Measurements from ENCODE around the gene ACKR4.
"Not testable (repeated sequence)": the region's sequence is repeated elsewhere in the genome, so short reads cannot be mapped to it uniquely, and the experiment has no call there.

The ACKR4 gene

DNA sequence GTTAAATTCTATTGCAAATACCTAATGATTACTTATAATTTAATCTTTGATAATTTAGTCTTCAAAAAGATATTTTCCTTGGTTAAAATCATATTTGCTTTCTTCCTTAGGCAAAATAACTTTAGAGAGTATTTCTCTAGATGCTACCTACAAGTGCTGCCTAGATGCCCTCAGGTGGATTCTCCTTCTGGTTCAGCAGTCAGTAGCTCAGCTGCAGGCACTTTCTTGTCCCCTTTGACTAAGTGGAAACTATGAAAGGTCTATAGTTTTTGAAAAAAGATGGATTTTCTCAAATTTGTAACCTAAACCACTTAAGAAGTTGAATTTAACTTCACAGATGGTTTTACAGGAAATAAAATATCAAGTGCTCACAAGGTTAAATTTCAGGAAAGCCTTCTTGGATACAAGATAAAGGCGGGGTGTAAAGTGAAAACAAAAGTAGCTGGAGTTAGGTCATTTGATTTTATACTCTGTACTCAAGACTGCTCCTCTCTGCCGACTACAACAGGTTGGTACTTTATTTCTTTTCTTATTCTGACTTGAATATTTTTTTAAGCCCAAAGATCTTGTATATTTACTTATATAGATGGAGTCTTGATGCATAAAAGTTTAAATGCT lies at the start of gene ACKR4:
Gene ACKR4 (plus strand): TSS at position 455 of the 618 bp plus-strand sequence. CDS start 3,128 bp downstream, outside the sequence.
- DNase-seq (ENCODE audit: low read depth): no peak

DNA sequence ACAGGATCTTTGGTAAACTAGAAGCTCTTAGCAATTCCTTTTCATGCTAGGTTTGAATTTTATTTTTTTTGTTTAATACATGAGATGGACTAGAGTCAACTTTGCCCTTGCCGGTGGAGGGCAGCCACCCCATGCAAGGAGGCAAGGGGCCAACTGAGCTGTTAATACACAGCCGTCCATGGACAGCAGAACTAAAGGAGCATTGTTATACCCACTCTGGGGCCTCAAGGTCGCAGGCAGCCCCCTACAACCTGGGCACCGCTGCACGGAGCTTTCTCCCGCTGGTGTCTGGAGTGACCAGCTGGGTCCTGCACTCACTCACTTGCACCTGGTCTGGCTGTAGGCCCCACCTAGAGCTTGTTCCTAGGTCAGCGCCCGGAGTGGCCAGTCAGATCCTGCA lies 47.9 kb upstream of the ACKR4 start:
- DNase-seq (ENCODE audit: low read depth): no peak

GRCh38 chr3:132549890-132550578 lies 47.0 kb upstream of the ACKR4 start:
- no peak for DNase-seq (ENCODE audit: low read depth)

DNA sequence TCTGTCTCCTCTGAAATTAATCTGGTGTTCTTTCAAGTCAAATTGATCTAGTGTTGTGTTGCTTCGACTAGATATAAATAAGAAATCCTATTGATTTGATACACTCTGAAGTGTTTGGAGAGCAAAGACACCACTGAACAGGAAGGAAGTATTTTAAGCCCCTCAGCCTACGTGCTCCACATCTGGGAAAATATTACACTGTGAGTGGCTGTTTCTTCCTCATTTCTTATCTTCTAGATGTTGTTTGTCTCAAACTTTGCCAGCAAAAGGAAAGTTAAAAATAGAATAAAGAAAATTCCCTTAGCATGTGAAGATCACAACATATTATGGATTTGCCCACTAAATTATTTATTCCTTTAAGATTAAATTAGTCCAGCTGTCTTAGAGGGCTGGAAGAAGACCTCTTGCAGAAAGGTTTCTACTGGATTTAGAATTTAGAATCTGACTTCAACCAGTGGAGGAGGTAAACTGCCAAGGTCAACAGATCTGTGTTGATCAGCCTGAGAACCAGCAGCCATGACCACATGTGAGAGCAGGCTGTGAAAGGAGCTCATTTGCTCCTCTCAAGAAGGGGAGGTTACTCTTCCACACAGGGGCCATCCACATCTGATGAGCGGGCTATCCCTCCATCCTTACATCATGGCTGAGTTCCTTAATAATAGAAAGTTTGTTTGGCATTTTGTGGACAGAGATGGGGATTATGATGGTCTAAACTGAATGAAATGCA lies 46.3 kb upstream of the ACKR4 start:
- no peak for DNase-seq (ENCODE audit: low read depth)

DNA sequence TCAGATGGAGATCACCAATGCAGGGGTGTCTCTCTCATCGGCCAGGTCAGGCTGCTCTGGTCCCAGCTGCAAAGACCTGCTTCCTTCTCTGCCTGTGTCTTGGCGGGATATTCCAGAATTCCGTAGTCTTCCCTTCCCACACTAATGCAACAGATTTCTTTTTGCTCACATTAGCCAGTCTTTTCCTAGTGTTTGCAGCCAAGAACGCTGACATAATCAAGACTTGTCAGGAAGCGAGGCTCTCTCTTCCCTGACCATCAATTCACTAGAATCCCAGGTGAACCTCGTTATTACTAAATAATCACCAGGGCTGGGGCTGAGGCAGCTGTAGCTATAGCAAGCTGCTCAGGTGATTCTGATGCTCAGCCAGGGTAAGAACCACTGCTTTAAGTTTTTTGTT lies 43.2 kb upstream of the ACKR4 start:
- no peak for DNase-seq (ENCODE audit: low read depth)

DNA sequence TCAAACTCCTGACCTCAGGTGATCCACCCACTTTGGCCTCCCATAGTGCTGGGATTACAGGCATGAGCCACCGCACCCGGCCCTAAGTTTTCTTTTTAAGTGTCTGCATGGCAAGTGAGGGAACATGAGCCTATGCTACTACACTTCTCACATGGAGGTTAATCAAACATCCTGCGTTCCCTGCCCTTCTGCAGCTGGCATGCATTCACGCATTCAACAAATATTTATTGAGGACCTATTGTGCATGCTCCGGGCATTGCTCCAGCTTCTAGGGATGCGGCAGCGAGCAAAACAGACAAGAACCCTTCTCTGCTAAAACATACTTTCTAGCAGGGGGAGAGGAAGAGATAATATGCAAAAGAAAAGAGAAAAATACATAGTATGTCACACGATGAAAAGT lies 42.6 kb upstream of the ACKR4 start:
- DNase-seq (ENCODE audit: low read depth): no peak

DNA sequence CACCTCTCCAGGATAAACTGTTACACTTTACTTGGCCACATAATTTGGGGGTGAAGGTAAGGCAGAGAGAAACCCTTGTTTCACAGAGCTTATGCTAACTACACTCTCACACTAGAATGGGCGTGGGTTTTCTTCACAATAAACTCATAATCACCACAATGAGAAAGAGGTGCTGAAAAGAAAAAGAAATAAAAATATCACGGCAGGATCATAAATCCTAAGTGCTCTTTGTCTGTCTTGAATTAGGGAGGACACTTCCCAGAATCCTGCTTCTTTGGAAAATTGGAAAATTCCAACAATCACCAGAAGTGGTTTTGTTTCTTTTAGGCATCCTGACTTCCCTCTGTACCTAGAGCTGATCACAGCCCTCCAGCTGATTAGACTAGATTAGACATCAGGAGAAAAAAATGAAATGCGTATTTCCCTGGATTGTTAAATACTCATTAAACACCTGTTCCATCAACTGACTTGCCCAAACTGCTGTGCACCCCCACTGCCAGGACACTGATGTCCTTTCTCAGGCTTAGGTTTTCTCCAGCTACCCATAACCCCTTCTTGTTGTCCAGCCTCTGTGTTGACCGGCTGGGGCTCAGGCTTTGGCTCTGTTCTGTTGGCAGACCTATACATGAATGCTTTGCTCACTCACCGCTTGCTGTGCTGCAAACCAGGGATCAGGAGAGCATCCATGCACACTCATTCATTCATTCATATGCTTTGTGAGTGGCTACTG lies 41.6 kb upstream of the ACKR4 start:
- DNase-seq (ENCODE audit: low read depth): no peak

GRCh38 chr3:132556036-132556386 lies 41.1 kb upstream of the ACKR4 start:
- not testable (repeated sequence) for DNase-seq (ENCODE audit: low read depth)

GRCh38 chr3:132556508-132557159 lies 40.4 kb upstream of the ACKR4 start:
- no peak for DNase-seq (ENCODE audit: low read depth)

DNA sequence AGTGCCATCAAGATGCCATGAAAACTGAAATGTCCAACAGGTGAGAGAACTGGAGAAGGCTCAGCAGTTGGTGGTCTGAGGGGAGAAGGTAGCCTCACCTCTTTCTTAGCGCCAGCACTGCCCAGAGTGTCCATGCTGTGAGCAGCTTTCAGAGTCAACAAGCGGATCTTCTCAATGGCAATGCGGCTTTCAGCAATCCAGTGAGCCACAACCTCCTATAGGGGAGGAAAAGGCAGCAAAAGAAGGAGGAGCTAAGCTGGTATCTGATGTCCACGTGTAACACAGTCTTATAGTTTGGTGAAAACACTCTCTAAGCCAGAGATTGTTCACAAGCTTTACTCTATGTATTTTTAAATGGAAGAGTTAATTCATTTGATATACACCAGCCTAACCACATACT lies 36.1 kb upstream of the ACKR4 start:
- no peak for DNase-seq (ENCODE audit: low read depth)

- DNase-seq (ENCODE audit: low read depth): no peak
Measured at GRCh38 chr3:132563420-132564069, 33.5 kb upstream of the ACKR4 start.

DNA sequence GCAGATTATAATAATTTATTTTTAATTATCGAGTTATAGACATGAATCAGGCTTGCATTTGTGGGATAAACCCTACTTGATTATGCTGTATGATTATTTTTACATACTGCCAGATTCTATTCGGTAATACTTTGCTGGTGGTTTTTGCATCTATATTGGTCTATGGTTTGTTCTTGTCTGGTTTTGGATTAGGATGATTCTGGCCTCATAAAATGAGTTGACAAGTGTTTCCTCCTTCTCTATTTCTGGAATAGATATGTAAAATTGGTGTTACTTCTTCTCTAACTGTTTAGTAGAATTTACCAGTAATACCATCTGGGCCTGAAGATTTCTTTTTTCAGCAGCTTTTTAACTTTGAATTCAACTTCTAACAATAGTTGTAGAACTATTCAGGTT lies 33.0 kb upstream of the ACKR4 start:
- no peak for DNase-seq (ENCODE audit: low read depth)

DNA sequence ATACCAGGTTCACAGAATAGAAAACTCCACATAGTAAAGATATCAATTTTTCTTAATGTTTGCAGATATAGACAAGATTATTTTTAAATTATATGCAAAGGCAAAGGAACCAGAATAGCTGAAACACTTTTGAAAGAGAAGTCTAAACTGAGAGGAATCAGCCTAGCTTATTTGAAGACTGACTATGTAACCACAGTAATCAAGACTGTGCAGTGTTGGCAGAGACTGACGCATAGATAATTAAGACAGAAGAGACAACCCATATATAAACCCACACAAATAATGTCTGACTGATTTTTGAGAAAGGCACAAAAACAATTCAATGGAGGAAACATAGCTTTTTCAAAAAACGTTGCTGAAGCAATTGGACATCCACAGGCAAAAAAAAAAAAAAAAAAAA lies 28.6 kb upstream of the ACKR4 start:
- no peak for DNase-seq (ENCODE audit: low read depth)

GRCh38 chr3:132569153-132569552 lies 27.9 kb upstream of the ACKR4 start:
- DNase-seq (ENCODE audit: low read depth): no peak

DNA sequence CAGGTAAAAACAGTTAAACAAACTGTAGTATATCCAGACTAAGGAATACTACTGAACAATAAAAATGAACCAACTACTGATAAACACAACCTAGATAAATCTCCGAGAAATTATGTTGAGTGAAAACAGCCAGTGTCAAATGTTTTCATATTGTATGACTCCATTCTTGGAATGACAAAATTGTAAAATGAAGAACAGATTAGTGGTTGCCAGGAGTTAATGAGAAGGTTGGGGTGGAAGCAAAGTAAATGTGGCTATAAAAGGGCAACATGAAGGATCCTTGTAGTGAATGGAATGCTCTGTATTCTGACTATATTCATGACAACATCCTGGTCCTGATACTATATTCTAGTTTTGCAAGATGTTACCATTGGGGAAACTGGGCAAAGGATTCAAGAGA lies 27.5 kb upstream of the ACKR4 start:
- DNase-seq (ENCODE audit: low read depth): no peak

GRCh38 chr3:132570016-132570415 lies 27.1 kb upstream of the ACKR4 start:
- DNase-seq (ENCODE audit: low read depth): no peak

DNA sequence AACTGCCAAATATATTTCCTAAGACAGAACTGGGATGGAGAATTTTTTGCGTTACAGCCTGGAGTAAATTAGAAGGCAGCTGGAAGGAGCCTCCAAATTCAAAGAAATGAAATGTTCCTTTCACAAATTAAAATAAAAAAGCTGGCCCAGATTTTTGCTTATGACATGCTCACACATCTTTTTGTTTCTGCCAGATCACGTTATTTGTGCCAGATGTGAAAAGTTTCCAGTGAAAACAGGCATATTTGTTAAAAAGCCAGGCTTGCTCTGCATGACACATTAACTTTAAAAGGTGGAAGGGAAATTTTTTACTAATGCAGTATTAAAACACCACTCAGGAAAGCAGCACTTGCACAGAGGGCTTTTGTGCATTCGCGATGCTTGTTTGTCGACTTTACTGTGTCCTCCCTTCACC lies 23.3 kb upstream of the ACKR4 start:
- DNase-seq (ENCODE audit: low read depth): no peak

DNA sequence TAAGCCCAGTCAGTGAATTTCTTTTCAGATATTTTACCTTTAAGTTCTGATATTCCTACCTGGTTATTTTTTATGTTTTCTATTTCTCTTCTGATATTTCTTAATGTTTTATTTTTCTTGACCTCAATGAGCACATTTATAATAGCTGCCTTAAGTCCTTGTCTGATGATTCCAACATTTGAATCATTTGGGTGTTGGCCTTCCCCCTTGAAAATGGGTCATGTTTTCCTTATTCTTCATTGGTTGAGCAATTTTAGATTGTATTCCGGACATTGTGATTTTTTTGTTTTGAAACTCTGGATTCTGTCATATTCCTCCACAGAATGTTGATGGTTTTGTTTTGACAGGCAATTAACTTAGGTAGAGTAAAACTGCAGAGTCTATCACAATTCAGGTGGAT lies 9.7 kb upstream of the ACKR4 start:
- no peak for DNase-seq (ENCODE audit: low read depth)

GRCh38 chr3:132592216-132592615 lies 4.9 kb upstream of the ACKR4 start:
- no peak for DNase-seq (ENCODE audit: low read depth)

- no peak for DNase-seq (ENCODE audit: low read depth)
Measured at GRCh38 chr3:132593241-132593946, 3.7 kb upstream of the ACKR4 start.

DNA sequence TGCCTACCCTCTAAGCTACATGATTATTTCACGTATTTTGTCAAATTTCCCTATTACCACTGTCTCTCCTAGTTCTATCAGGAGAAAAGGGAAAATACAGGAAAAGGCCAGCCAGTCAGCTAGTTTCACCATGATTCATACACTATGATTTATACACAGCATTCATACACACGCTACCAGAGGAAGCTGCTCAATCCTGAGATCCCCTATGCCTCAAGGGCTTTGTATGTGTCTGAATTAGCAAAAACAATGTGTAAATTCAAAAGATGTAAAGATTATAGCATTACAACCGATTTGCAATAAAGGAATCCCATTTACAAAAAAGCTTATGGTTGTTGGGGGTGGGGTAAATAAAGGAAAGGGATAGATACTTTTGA lies 3.1 kb upstream of the ACKR4 start:
- DNase-seq (ENCODE audit: low read depth): no peak

All from stimulated activated CD8-positive, alpha-beta memory T cell treated with anti-CD3 and anti-CD28 coated beads, Interleukin-15, amount 100 ng/mL, for 24 hours (primary cell).